Measurements from ENCODE around the gene ITPR3. TPM values are rescaled to one million over a fixed set of nuclear protein-coding genes. Genes with fewer than 3 reads are reported as not detected.
"Not testable (repeated sequence)": the region's sequence is repeated elsewhere in the genome, so short reads cannot be mapped to it uniquely, and the experiment has no call there.

ITPR3 gene
- polyA plus RNA-seq, 1 donor: 6.8 TPM

GRCh38 chr6:33613795-33614168 is 7.3 kb upstream of the ITPR3 start:
- DNase-seq (ENCODE audit: low read depth): no peak

GRCh38 chr6:33616113-33616512 is 5.0 kb upstream of the ITPR3 start:
- DNase-seq (ENCODE audit: low read depth): no peak

- DNase-seq (ENCODE audit: low read depth): no peak
Observed at GRCh38 chr6:33616913-33617312, 4.2 kb upstream of the ITPR3 start.

- no peak for DNase-seq (ENCODE audit: low read depth)
Observed at GRCh38 chr6:33619166-33619840, 1.8 kb upstream of the ITPR3 start.

DNA sequence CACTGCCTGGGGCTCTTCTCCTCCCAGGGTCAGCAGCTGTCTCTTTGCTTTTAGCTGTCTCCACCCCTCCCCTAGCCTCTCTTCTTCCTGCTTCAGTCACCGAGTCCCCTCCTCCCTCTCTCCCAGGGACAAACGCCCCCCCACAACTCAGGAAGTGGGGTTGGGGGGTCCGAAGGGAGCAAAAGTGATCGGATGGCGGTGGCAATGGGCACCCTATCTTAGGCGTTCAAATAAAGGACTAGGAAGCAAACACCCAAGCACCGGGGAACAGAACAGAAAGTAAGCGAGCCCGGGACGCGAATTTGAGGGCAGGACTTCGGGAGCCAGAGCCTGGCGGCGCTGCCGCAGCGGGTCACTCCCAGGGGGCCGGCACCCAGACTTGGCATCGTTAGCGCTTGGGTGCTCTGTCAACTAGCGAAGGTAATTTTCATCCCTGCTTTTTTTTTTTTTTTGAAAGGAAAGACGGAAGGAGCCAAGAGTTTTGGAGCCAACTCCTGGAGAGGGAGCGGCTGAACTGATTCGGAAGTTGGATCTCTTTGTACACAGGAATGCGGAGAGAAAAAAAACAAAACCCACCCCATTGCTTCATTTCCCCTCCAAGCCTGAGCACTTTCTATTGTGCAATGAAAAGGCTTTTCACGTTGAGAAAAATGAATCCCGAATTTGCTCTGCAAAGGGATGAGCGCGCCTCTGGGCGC is 815 bp upstream of the ITPR3 start:
- no peak for DNase-seq (ENCODE audit: low read depth)

- no peak for DNase-seq (ENCODE audit: low read depth)
Observed at GRCh38 chr6:33621711-33622388, 728 bp downstream of the ITPR3 start.

DNA sequence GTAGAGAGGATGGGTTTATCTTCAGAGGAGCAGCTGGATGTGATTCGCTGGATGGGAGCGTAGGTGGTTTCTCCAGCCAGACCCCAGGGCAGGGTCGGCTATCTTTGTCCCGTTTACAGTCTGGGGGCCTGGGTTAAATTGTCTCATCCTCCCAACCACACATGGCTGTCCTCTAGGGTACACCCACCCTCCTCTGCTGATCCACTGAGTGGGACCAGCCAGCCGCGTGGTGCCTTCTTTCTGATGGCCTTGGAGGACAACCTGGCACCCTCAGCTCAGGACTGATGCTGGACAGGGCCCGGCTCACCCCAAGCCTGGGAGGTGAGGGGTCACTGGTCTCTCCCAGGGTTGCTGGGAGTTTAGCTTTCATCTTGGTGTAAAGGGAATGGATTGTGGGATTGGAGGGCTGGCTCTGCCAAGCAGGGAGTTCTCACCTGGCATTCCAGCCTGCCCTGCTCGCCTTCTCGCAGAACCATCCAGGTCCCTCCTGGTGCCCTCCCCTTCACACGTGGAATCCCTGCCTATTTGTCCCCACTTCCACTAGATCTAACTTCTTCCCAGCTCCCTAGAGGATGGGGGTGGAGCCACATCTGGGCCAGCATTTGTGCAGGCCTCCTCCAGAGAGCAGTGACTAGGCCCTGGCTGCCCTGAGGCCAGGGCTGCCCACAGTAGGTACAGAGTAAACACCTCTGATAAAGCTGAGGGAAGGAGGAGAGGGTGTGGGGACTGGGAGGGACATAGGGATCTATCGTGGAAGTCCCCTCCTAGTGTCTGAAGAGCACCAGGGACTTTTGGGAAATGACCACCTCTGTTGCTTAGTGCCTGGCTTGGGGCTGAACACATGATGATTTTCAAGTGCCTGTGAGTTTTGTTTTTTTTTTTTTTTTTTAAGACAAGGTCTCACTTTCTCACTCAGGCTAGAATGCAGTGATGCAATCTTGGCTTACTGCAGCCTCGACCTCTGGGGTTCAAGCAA is 1.6 kb downstream of the ITPR3 start:
- DNase-seq (ENCODE audit: low read depth): no peak

DNA sequence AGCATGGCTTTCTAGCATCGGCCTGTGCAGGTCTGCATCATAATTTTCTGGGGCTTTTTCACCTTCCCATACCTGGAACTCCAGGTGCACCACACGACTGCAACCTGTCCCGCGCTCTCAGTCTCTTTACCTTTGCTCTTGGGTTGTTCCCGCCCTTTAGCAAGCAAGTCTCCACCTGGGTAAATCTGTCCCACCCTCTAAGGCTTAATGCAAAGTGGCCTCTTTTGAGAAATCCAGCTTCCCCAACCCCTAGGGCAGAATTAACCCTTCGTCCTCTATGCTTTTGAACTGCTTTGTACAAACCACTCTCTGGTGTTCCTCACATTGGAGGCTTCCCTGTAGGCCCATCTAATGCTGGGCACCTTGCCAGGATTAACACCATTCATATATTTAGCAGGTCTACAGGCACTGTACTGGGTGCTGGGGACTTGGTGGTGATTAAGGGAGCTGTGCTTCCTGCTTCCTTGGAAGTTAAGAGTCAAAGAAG is 2.8 kb downstream of the ITPR3 start:
- DNase-seq (ENCODE audit: low read depth): no peak

DNA sequence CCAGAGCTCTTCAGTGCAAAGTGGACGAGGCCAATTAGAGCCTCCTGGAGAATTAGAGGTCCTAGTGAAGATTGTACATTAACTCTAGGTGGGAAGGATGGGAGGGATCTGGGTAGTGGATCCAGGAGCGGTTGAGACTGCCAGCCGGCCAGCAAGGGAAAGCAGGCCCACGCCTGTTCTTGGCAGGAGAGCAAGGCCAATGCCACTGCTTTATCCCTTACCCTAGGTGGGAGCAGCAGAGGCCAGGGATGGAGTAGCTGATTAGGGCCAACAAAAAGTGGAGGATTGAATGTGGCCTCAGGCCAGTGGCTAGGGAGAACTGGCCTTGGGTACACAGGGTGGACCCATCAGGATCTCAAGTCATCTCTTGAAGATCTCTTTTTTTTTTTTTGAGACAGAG is 3.7 kb downstream of the ITPR3 start:
- DNase-seq (ENCODE audit: low read depth): no peak

GRCh38 chr6:33627876-33628275 is 6.8 kb downstream of the ITPR3 start:
- DNase-seq (ENCODE audit: low read depth): no peak

GRCh38 chr6:33628401-33628964 is 7.4 kb downstream of the ITPR3 start:
- no peak for DNase-seq (ENCODE audit: low read depth)

DNA sequence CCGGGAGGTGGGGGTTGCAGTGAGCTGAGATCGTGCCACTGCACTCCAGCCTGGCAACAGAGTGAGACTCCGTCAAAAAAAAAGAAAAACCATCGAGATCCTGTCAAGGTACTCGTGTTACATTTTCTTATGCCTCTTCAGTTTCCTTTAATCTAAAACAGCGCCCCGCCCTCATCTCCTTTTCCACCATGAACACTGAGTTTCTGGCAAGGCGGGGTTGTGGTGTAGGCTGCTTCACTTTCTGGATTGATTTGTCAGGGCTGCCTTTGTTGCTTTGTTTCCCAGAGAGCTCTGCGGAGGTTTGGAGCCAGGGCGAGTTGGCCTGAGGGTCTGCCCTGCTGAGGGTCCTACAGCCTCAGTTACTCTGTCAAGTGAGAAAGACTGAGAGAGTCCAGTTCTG is 8.9 kb downstream of the ITPR3 start:
- no peak for DNase-seq (ENCODE audit: low read depth)

DNA sequence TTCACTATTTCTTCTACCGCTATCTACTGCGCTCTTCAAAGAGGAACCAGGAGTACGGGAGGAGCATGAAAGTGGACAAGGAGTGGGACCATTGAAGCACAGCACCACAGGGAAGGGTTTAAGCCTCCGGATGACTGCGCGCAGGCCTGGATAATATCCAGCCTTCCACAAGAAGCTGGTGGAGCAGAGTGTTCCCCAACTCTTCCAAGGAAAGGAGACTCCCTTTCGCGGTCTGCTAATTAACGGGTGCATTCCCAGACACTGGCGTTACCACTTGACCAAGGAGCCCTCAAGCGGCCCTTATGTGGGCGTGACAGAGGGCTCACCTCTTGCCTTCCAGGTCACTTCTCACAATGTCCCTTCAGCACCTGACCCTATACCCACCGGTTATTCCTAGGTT is 10.4 kb downstream of the ITPR3 start:
- DNase-seq (ENCODE audit: low read depth): not testable (repeated sequence)

- no peak for DNase-seq (ENCODE audit: low read depth)
Observed at GRCh38 chr6:33631971-33632557, 10.9 kb downstream of the ITPR3 start.

DNA sequence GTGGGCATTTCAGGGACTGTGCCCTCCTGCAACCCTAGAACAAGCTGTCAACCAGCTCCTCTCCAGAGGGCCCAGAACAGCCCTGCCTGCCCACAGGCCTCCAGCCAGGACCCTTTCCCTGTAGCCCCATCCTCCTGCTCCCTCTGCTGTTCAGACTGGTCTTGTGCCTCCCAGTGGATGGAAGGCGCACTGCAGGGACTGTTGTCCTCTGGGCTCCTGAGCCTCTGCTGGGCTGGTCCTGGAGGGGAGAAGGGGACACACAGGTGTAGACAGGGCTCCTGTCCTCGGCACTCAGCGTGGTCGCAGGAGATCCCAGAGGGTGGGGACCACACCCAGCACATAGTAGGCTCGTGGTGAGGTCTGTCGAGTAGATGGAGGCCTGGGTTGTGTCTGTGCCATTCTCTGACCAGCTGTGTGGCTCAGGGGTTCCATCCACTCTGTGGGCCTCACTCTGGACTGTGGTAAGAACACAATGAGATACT is 11.5 kb downstream of the ITPR3 start:
- DNase-seq (ENCODE audit: low read depth): no peak

GRCh38 chr6:33633084-33633461 is 12.0 kb downstream of the ITPR3 start:
- DNase-seq (ENCODE audit: low read depth): no peak

DNA sequence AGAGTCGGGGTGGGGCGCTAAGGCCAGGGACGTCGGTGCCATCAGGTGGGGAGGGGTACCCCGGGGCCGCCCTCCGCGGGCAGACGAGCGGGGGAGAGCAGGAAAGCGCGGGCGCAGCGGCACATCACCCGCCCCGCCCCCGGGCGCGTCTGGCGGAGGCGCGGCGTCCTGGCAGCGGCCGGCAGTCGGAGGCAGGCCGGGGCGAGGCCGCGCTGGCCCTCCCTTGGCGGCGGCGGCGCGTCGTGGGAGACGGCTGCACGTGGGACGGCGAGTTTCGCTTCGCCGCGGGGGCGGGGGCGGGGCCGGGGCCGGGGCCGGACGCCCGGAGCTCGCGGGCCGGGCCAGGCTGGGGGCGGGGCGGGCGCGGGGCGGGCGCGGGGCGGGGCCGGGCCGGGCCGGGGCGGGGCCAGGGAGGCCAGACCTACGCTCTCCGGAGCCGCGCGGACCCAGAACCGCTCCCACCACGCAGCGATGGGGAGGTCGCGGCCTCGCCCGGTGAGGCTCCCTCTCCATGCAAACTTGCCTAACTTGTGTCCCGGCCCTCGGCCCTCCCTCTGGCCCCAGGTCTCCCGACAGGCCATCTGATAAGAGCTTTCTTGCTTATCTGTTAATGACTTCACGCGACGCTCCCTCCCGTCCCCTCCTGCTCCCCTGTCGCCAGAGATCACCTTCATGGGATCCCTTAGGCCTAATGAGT is 12.5 kb downstream of the ITPR3 start:
- no peak for DNase-seq (ENCODE audit: low read depth)

GRCh38 chr6:33634161-33634727 is 13.1 kb downstream of the ITPR3 start:
- DNase-seq (ENCODE audit: low read depth): no peak

DNA sequence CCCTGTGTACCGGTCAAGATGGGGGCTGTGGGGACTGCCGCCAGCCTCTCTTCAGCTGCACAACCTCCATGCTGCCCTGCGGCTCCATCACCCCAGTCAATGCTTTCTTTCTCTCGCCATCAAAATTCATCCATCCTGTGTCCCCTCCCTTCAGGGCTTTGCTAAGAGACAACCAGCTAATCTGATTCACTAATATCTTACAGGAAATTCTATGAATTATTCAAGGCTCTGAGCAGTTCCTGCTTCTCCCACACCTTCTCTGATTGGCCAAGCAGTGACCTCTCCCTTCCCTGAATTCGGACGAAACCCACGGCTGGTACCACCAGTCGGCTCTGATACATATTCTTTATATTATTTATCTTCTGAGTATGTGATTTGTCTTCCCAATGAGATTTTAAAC is 13.8 kb downstream of the ITPR3 start:
- DNase-seq (ENCODE audit: low read depth): no peak

- no peak for DNase-seq (ENCODE audit: low read depth)
Observed at GRCh38 chr6:33636655-33637054, 15.5 kb downstream of the ITPR3 start.

All from forelimb muscle (tissue), 1 donor.